ENCODE measurements around the gene GLG1. TPM values are rescaled to one million over a fixed set of nuclear protein-coding genes. Genes with fewer than 3 reads are reported as not detected.
A peak's percentile ranks its signal among the peaks of the same experiment; 100 is the strongest.

GLG1 gene
- total RNA-seq, 1 experiment from 2014 or later: 135 TPM

GRCh38 chr16:74651841-74652240 is 44.9 kb upstream of the GLG1 start:
- Histone ChIP-seq H2AFZ (ENCODE audit: low read length) (no peak overlapping the region), H2BK20ac (ENCODE audit: low read depth, low read length, poor library complexity, severe bottlenecking) (no peak overlapping the region), H3K9me3 (ENCODE audit: control insufficient read depth, low read depth, low read length) (no peaks in the 10 kb centered on the region), H4K8ac (replicated peaks; ENCODE audit: insufficient read length, low read depth, low read length) (no peak overlapping the region), H3K23ac (ENCODE audit: insufficient read length, low read depth, low read length) (no peak overlapping the region), H3K79me1 (ENCODE audit: insufficient read depth, low read depth, low read length, poor library complexity, severe bottlenecking) (peaks cover 11% of the 10 kb centered on the region), H3K4me1 (ENCODE audit: insufficient read depth, low read length) (no peaks in the 10 kb centered on the region), H3K79me2 (ENCODE audit: insufficient read depth, low read length) (peaks cover 7% of the 10 kb centered on the region), H3K18ac (ENCODE audit: insufficient read length, low read depth, low read length) (no peak overlapping the region), H3T11ph (ENCODE audit: low read length) (no peak overlapping the region), H4K5ac (ENCODE audit: insufficient read length, low read depth, low read length) (no peak overlapping the region), H3K56ac (ENCODE audit: insufficient read length, low read depth, low read length) (no peak overlapping the region), H4K91ac (ENCODE audit: insufficient read length, low read depth, low read length) (no peak overlapping the region), H2BK15ac (ENCODE audit: low read depth, low read length) (no peak overlapping the region), H3K27ac (ENCODE audit: insufficient read length, low read depth, low read length) (no peak overlapping the region), H2BK5ac (ENCODE audit: insufficient read length, low read length) (no peak overlapping the region), H3K4ac (ENCODE audit: low read depth, low read length) (no peak overlapping the region), H3K4me2 (ENCODE audit: insufficient read depth, insufficient read length, low read length) (no peak overlapping the region), H4K20me1 (ENCODE audit: control insufficient read depth, insufficient read depth, insufficient read length) (no peaks in the 10 kb centered on the region), H3K23me2 (ENCODE audit: insufficient read length, low read depth, low read length, poor library complexity, severe bottlenecking) (no peaks in the 10 kb centered on the region), H3K9ac (ENCODE audit: extremely low read depth, insufficient read length, low read length) (no peak overlapping the region), H2BK120ac (ENCODE audit: low read depth, low read length, poor library complexity, severe bottlenecking) (no peak overlapping the region), H2BK12ac (ENCODE audit: insufficient read length, low read depth, low read length) (no peak overlapping the region), H3K14ac (ENCODE audit: insufficient read depth, low read length) (no peak overlapping the region), H3K27me3 (ENCODE audit: insufficient read depth, low read length) (no peaks in the 10 kb centered on the region), H2AK5ac (ENCODE audit: insufficient read length, low read length) (no peak overlapping the region)
- no CpG with 5 or more reads among the region's 2 CpGs for WGBS (ENCODE audit: extremely low coverage, insufficient read length, low lambda C conversion rate)
- H3K36me3 Mint-ChIP-seq (ENCODE audit: insufficient read depth in 1 of 3, low read depth in 3 of 3): peaks cover 41 to 80% (median 68%) of the 10 kb centered on the region in 3 experiments; a peak in 6 of 7 replicates
- no peak for TF ChIP-seq CTCF (conservative IDR thresholded peaks at IDR 0.05)
- no peak overlapping the region for H3K4me3 Mint-ChIP-seq
- peak overlapping the region in 1 of 3 experiments; percentile 55; a peak in 2 of 7 replicates for H3K27ac Mint-ChIP-seq
- H3K9me3 Mint-ChIP-seq: no peaks in the 10 kb centered on the region
- H3K4me1 Mint-ChIP-seq: no peaks in the 10 kb centered on the region; a peak in 1 of 4 replicates
- no peaks in the 10 kb centered on the region for H3K27me3 Mint-ChIP-seq (ENCODE audit: low read depth)
- DNase-seq: no peak

Data from H9 (cell line).